AG04450 (cell line): ENCODE data around the gene TEDDM1. TPM values are rescaled to one million over a fixed set of nuclear protein-coding genes. Genes with fewer than 3 reads are reported as not detected.

ENCODE experiments used
- CTCF ChIA-PET: fragments of 300-600, 350-600 bp; formaldehyde crosslinking; extraction: SDS; loops from one replicate; lab custom pipeline; 2022; ENCODE audit warnings: antibody characterized with exemption, inconsistent platforms; lab: Charles Lee
- POLR2A ChIA-PET: fragments of 350-600 bp; formaldehyde crosslinking; extraction: SDS; loops from one replicate; lab custom pipeline; 2021; ENCODE audit warnings: antibody characterized with exemption, inconsistent platforms; lab: Yijun Ruan, JAX
- DNase-seq: peaks from one replicate; pipeline ENCODE4 v3.0.0-alpha.2; 2011; ENCODE audit warnings: low read depth, low spot score
- H3K27ac ChIP-seq: one replicate; pipeline ENCODE4 v1.5.1; 2012; ENCODE audit warnings: low read depth, low read length, control low read depth
- H3K27me3 ChIP-seq: one replicate; pipeline ENCODE4 v1.6.0; 2012; ENCODE audit warnings: low read length; ENCODE audit not compliant: control insufficient read depth, insufficient read depth
- H3K4me3 ChIP-seq: 2 replicates; pipeline ENCODE4 v1.5.1; 2011; ENCODE audit warnings: mild to moderate bottlenecking, low read depth, low read length, control low read depth
- H3K9me3 ChIP-seq: 2 replicates; pipeline ENCODE4 v1.5.1; 2012; ENCODE audit warnings: low read length; ENCODE audit not compliant: control insufficient read depth, insufficient read depth
- CTCF ChIP-seq: IDR thresholded peaks from 2 replicates; pipeline ENCODE4 v1.5.1; 2011; ENCODE audit warnings: low read depth, low read length, control low read depth, inconsistent platforms
- polyA plus RNA-seq: library from polyadenylated mRNA; depleted of rRNA; stranded (reverse); fragments of >200 nt; gene quantifications from 2 replicates; pipeline ENCODE4 v1.2.3, GENCODE V29; 2011

TEDDM1 gene
- polyA plus RNA-seq, 1 experiment: not detected

- ChIA-PET CTCF (interaction anchor here (0.6 to 1.3 kb wide), 4 partner anchors 144 to 342 kb away, joined by 3 to 5 read pairs (median 4); no protein-coding TSS in a partner anchor), POLR2A (no interaction called here)
- DNase-seq: no peak
- Histone ChIP-seq H3K27me3 (no peaks in the 10 kb centered on the region), H3K27ac (no peak overlapping the region), H3K9me3 (no peaks in the 10 kb centered on the region), H3K4me3 (no peak overlapping the region)
- no peak for TF ChIP-seq CTCF
Measured at GRCh38 chr1:182444497-182444896, 44.0 kb upstream of the TEDDM1 start.

- Histone ChIP-seq H3K4me3 (no peak overlapping the region), H3K27me3 (no peaks in the 10 kb centered on the region), H3K27ac (no peak overlapping the region), H3K9me3 (no peaks in the 10 kb centered on the region)
- ChIA-PET CTCF (interaction anchor here (0.6 kb wide), 1 partner anchor 30 kb away, joined by 3 read pairs; no protein-coding TSS in a partner anchor), POLR2A (no interaction called here)
- TF ChIP-seq CTCF: no peak
- DNase-seq: no peak
Measured at GRCh38 chr1:182442333-182442732, 41.9 kb upstream of the TEDDM1 start.

- POLR2A ChIA-PET: no interaction called here
- Histone ChIP-seq H3K9me3 (no peaks in the 10 kb centered on the region), H3K4me3 (no peak overlapping the region), H3K27ac (no peak overlapping the region), H3K27me3 (no peaks in the 10 kb centered on the region)
- TF ChIP-seq CTCF: no peak
- CTCF ChIA-PET: interaction anchor here (0.6 kb wide), 1 partner anchor 29 kb away, joined by 3 read pairs; no protein-coding TSS in a partner anchor
- no peak for DNase-seq
Measured at GRCh38 chr1:182441719-182442118, 41.3 kb upstream of the TEDDM1 start.

GRCh38 chr1:182438326-182438725 lies 37.9 kb upstream of the TEDDM1 start:
- CTCF ChIA-PET: interaction anchor here (0.7 kb wide), 1 partner anchor 16 kb away, joined by 3 read pairs; no protein-coding TSS in a partner anchor
- TF ChIP-seq CTCF: no peak

GRCh38 chr1:182433580-182433979 lies 33.1 kb upstream of the TEDDM1 start:
- Histone ChIP-seq H3K4me3 (no peak overlapping the region), H3K9me3 (no peaks in the 10 kb centered on the region), H3K27me3 (peaks cover 4% of the 10 kb centered on the region), H3K27ac (no peak overlapping the region)
- ChIA-PET POLR2A (no interaction called here), CTCF (no interaction called here)
- DNase-seq: no peak
- no peak for TF ChIP-seq CTCF

More at GRCh38 chr1:182438326-182438725, 37.9 kb upstream of the TEDDM1 start:
- H3K9me3 ChIP-seq: no peaks in the 10 kb centered on the region
- DNase-seq: no peak
- no peak overlapping the region for H3K4me3 ChIP-seq
- H3K27ac ChIP-seq: no peak overlapping the region
- POLR2A ChIA-PET: no interaction called here
- peaks cover 2% of the 10 kb centered on the region for H3K27me3 ChIP-seq
